HT1080 (cell line): Measurements from ENCODE around the gene FES. TPM values are rescaled to one million over a fixed set of nuclear protein-coding genes. Genes with fewer than 3 reads are reported as not detected.
"Not testable (repeated sequence)": the region's sequence is repeated elsewhere in the genome, so short reads cannot be mapped to it uniquely, and the experiment has no call there.

ENCODE experiments used
- DNase-seq: peaks from one replicate; pipeline ENCODE4 v3.0.0-alpha.2; 2015; ENCODE audit warnings: low read depth
- total RNA-seq: library from RNA; depleted of rRNA; stranded (reverse); fragments of >200 nt; shearing (Covaris generic); gene quantifications from 2 replicates; pipeline ENCODE4 v1.2.3, GENCODE V29; 2014

Gene FES
- total RNA-seq, 1 experiment from 2014 or later, result 8.8 TPM

GRCh38 chr15:90907838-90908507 lies 23.7 kb downstream of the FES start:
- DNase-seq, result no peak

GRCh38 chr15:90909449-90909848 lies 25.1 kb downstream of the FES start:
- not testable (repeated sequence) for DNase-seq

- no peak for DNase-seq
Measured at GRCh38 chr15:90909976-90910375, 25.7 kb downstream of the FES start.

- no peak for DNase-seq
Measured at GRCh38 chr15:90910441-90911301, 26.4 kb downstream of the FES start.

GRCh38 chr15:90911302-90911623 lies 27.0 kb downstream of the FES start:
- no peak for DNase-seq

- no peak for DNase-seq
Measured at GRCh38 chr15:90911906-90912769, 27.8 kb downstream of the FES start.

GRCh38 chr15:90912770-90913075 lies 28.4 kb downstream of the FES start:
- DNase-seq, result no peak

- no peak for DNase-seq
Measured at GRCh38 chr15:90913398-90913944, 29.2 kb downstream of the FES start.

- no peak for DNase-seq
Measured at GRCh38 chr15:90914305-90915080, 30.2 kb downstream of the FES start.

GRCh38 chr15:90915216-90915807 lies 31.0 kb downstream of the FES start:
- no peak for DNase-seq

- no peak for DNase-seq
Measured at GRCh38 chr15:90915808-90916440, 31.6 kb downstream of the FES start.

- DNase-seq, result no peak
Measured at GRCh38 chr15:90916461-90916860, 32.2 kb downstream of the FES start.

- no peak for DNase-seq
Measured at GRCh38 chr15:90917569-90917968, 33.3 kb downstream of the FES start.

GRCh38 chr15:90918034-90918788 lies 33.9 kb downstream of the FES start:
- no peak for DNase-seq

- DNase-seq, result no peak
Measured at GRCh38 chr15:90918835-90919234, 34.5 kb downstream of the FES start.

GRCh38 chr15:90921887-90922286 lies 37.6 kb downstream of the FES start:
- DNase-seq, result no peak

- not testable (repeated sequence) for DNase-seq
Measured at GRCh38 chr15:90922712-90923322, 38.5 kb downstream of the FES start.

- no peak for DNase-seq
Measured at GRCh38 chr15:90924375-90924774, 40.1 kb downstream of the FES start.

GRCh38 chr15:90926766-90927165 lies 42.5 kb downstream of the FES start:
- not testable (repeated sequence) for DNase-seq
